Activated gamma-delta T cell (primary cell): ENCODE data around the gene RGL1.

Source experiments
- DNase-seq: peaks from one replicate; lab custom pipeline; 2025; lab: John Stamatoyannopoulos, UW

The RGL1 gene

GRCh38 chr1:183957216-183957830, 152.4 kb downstream of the RGL1 start:
- no peak for DNase-seq

DNA sequence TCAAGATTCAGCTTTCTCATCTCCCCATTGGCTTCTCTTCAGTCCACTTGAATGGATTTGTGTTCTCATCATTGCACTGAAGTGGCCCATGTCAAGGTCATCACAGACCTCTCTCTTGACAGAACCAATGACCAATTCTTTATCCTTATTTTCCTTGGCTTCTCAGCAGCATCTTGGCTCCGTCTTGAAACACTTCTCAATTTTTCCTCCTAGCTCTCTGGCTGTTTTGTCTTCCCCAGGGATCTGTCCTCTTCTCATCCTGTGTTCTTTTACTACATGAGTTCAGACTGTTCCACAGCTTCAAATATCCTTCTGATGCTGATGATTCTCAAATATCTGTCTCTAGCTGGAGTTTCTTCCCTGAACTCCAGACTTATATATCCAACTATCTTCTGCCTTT, 154.0 kb downstream of the RGL1 start:
- no peak for DNase-seq

DNA sequence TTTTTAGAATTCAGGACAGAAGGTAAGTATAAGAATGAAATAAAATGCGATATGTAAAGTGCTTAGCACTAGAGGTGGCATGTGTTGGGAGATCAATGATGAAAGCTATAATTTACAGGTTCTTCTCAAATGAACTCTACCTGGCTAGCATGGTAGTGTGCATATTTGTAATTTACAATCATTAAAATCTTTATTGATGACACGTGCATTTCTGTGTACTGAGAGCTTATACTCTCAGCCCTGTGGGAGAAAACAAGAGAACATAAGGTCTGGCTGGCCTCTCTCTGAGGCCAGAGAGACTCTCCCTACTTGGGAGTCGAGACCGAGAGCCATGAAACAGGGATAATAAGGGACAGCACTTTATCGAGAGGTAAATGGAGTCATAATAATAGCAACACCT, 156.2 kb downstream of the RGL1 start:
- DNase-seq = no peak

- DNase-seq = no peak
These were observed 158.0 kb downstream of the RGL1 start for GRCh38 chr1:183962903-183963302.

DNA sequence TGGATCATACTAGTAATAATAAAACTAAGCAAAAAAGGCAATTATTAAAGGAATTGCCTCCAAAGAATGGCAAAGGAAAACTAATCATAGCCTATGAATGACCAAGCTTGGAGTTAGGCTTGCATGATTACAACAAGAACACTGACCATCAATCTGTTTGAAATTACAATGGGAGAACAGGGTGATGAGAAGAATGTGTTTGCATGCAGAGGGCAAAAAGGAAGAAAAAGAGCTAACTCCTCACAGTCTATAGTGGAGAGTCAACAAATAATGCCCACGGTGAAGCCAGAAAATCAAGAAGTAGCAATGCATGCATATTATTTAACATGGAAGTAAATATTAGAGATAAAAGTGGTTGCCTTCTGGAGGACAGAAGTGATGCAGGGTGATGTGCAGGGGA, 160.8 kb downstream of the RGL1 start:
- DNase-seq = no peak

- DNase-seq = no peak
These were observed 161.6 kb downstream of the RGL1 start for GRCh38 chr1:183966487-183966886.

DNA sequence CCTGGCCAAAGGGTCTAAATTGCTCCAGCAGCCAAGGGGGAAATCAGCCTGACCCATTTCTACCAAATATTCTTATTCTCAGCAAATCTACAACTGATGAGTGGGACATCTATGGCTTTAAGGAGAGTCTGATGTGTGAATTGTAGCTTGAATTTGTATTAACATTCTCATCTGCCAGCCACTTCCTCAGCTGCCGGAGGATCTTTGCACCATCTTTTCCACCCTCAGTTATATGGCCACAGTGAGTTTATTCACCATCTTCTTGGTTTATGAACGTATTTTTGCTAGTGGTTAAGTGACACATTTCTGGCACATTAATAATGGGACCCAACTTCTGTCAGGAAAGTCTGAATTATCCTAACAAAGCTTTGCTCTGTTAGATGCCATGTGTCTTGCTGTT, 163.0 kb downstream of the RGL1 start:
- no peak for DNase-seq

DNA sequence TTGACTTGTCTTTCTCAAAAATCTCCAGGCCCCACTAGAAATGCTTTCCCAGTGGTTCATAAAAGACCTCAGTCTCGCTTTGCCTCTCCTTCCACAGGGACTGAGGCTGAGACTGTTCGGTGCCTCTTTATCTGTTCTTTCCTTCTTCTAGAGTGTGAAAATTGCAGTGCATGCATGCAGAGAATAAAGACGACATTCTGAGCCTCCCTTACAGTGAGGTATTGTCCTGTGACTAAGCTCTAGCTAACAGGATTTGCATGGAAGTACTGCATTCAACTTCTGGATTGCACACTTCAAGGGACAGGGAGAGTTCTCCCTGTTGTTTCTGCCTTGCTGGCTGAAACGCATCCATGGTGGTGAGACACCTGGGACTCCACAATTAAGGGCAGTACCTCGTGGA, 163.5 kb downstream of the RGL1 start:
- DNase-seq = no peak

- no peak for DNase-seq
These were observed 165.8 kb downstream of the RGL1 start for GRCh38 chr1:183970516-183971300.

DNA sequence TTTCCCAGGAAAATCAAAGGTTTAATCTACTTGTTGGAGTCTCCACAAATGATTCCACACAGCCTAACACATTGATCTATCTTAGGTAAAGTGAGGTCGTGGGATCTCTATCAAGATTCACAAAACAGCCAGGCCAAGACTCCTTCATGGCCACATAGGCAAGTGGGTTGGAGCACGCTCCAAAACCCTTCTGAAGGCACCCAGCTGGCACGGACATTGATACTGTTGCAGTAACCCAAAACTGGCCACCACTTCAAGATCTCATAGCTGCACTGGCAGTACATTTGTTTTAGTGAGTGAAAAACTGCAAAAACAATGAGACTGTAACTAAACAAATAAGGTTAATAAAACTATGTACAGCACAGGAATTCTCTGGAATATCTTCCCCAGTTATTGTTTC, 170.7 kb downstream of the RGL1 start:
- no peak for DNase-seq

DNA sequence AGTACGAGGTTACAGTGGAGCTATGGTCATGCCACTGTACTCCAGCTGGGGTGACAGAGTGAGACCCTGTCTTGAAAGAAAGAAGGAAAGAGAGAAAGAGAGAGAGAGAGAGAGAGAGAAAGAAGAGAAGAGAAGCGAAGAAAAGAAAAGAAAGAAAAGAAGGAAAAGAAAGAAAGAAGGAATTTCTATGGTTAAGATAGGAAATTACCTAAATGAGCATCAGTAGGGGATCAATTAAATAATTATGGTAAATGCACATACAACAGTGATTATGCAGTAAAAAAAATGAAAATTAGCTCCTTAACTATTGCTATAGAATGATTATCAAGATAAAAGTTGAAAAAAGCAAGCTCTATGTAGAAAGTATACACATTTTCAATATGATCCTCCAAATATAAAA, 172.8 kb downstream of the RGL1 start:
- no peak for DNase-seq
